BJ (cell line): ENCODE measurements around the gene CLIC3. TPM values are rescaled to one million over a fixed set of nuclear protein-coding genes. Genes with fewer than 3 reads are reported as not detected.

Experiments
- CTCF ChIA-PET: fragments of 350-600 bp; formaldehyde crosslinking; extraction: SDS; loops from one replicate; lab custom pipeline; 2021; ENCODE audit warnings: antibody characterized with exemption, inconsistent platforms; lab: Yijun Ruan, JAX
- POLR2A ChIA-PET: fragments of 300-600 bp; sonication (Branson Sonifier 250); formaldehyde crosslinking; extraction: SDS; loops from one replicate; lab custom pipeline; 2021; ENCODE audit warnings: antibody characterized with exemption; lab: Charles Lee
- DNase-seq: peaks from one replicate; pipeline ENCODE4 v3.0.0-alpha.2; 2011; ENCODE audit warnings: low read depth
- H3K27me3 ChIP-seq: 2 replicates; pipeline ENCODE4 v1.6.0; 2011; ENCODE audit warnings: low read length; ENCODE audit not compliant: control insufficient read depth, insufficient read depth
- H3K36me3 ChIP-seq: 2 replicates; pipeline ENCODE4 v1.5.1; 2011; ENCODE audit warnings: low read length; ENCODE audit not compliant: control insufficient read depth, insufficient read depth
- H3K4me3 ChIP-seq: 2 replicates; pipeline ENCODE4 v1.5.1; 2011; ENCODE audit warnings: low read depth, mild to moderate bottlenecking, control low read depth, low read length
- polyA plus RNA-seq: library from polyadenylated mRNA; depleted of rRNA; stranded (reverse); fragments of >200 nt; gene quantifications from 2 replicates; pipeline ENCODE4 v1.2.3, GENCODE V29; 2011
- TF ChIP-seq, protein P1 (sequence below): IDR thresholded peaks from 2 replicates; pipeline ENCODE4 v1.5.1; 2011; ENCODE audit warnings: low read depth, mild to moderate bottlenecking, control low read depth, inconsistent platforms, low read length, moderate library complexity; ENCODE audit not compliant: insufficient read depth

Gene CLIC3
- polyA plus RNA-seq, 1 experiment, result 4.0 TPM

GRCh38 chr9:137016436-137016835 is 20.1 kb upstream of the CLIC3 start:
- Histone ChIP-seq H3K27me3 (no peaks in the 10 kb centered on the region), H3K36me3 (peaks cover 22% of the 10 kb centered on the region), H3K4me3 (no peak overlapping the region)
- DNase-seq, result no peak
- POLR2A ChIA-PET, result no interaction called here
- TF ChIP-seq, protein P1, sequence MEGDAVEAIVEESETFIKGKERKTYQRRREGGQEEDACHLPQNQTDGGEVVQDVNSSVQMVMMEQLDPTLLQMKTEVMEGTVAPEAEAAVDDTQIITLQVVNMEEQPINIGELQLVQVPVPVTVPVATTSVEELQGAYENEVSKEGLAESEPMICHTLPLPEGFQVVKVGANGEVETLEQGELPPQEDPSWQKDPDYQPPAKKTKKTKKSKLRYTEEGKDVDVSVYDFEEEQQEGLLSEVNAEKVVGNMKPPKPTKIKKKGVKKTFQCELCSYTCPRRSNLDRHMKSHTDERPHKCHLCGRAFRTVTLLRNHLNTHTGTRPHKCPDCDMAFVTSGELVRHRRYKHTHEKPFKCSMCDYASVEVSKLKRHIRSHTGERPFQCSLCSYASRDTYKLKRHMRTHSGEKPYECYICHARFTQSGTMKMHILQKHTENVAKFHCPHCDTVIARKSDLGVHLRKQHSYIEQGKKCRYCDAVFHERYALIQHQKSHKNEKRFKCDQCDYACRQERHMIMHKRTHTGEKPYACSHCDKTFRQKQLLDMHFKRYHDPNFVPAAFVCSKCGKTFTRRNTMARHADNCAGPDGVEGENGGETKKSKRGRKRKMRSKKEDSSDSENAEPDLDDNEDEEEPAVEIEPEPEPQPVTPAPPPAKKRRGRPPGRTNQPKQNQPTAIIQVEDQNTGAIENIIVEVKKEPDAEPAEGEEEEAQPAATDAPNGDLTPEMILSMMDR, result no peak
- CTCF ChIA-PET, result interaction anchor here (1.2 kb wide), 1 partner anchor 9 kb away, joined by 3 read pairs; no protein-coding TSS in a partner anchor

DNA sequence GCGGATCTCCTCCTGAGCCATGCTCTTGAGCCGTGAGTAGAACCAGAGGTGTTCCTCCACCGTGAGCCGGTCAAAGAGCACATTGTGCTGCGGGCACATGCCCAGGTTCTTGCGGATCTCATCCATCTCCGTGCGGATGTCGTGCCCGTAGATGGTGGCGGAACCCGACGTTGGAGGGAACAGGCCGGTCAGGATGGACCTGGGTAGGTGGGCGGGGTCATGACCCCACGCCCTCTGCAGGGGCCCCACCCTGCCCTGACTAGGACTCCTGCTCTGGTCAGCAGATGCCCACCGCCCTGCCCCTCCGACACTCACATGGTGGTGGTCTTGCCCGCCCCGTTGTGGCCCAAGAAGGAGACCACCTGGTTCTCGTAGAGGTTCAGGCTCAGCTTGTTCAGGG is 19.6 kb upstream of the CLIC3 start:
- DNase-seq, result no peak
- Histone ChIP-seq H3K27me3 (no peaks in the 10 kb centered on the region), H3K4me3 (no peak overlapping the region), H3K36me3 (peaks cover 21% of the 10 kb centered on the region)
- ChIA-PET CTCF (interaction anchor here (2.6 kb wide), 1 partner anchor 13 kb away, joined by 13 read pairs; no protein-coding TSS in a partner anchor), POLR2A (no interaction called here)
- TF ChIP-seq, protein P1, result no peak

DNA sequence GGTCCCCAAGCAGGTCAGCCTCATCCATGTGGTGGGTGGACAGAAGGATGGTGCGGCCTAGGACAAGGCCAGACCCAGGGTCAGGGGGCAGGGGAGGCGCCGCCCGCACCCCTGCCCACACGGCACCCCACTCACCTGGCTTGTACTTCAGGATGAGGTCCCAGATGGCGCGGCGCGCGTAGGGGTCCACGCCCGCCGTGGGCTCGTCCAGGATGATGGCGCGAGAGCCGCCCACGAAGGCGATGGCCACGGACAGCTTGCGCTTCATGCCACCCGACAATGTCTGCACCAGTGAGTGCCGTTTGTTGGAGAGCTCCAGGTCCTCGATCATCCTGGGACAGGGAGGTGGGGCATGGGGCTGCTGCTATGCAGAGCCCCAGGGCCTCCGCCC is 19.2 kb upstream of the CLIC3 start:
- Histone ChIP-seq H3K27me3 (no peaks in the 10 kb centered on the region), H3K36me3 (peaks cover 22% of the 10 kb centered on the region), H3K4me3 (no peak overlapping the region)
- CTCF ChIA-PET, result interaction anchor here (1.4 to 2.6 kb wide), 2 partner anchors 14 to 20 kb away, joined by 4 to 13 read pairs; no protein-coding TSS in a partner anchor
- TF ChIP-seq, protein P1, result no peak
- DNase-seq, result no peak
- POLR2A ChIA-PET, result no interaction called here

- ChIA-PET POLR2A (no interaction called here), CTCF (interaction anchor here (0.7 to 2.6 kb wide), 3 partner anchors 14 to 51 kb away, joined by 3 to 13 read pairs (median 4); no protein-coding TSS in a partner anchor)
- no peak for DNase-seq
- H3K4me3 ChIP-seq, result no peak overlapping the region
- peaks cover 22% of the 10 kb centered on the region for H3K36me3 ChIP-seq
- H3K27me3 ChIP-seq, result no peaks in the 10 kb centered on the region
- TF ChIP-seq, protein P1, result no peak
These were observed 18.6 kb upstream of the CLIC3 start for GRCh38 chr9:137014776-137015539.

GRCh38 chr9:137014166-137014565 is 17.8 kb upstream of the CLIC3 start:
- CTCF ChIA-PET, result interaction anchor here (0.7 to 2.6 kb wide), 4 partner anchors 15 to 66 kb away, joined by 3 to 13 read pairs (median 4); no protein-coding TSS in a partner anchor
- peaks cover 24% of the 10 kb centered on the region for H3K36me3 ChIP-seq

More at GRCh38 chr9:137014166-137014565, 17.8 kb upstream of the CLIC3 start:
- TF ChIP-seq, protein P1, result no peak
- Histone ChIP-seq H3K27me3 (no peaks in the 10 kb centered on the region), H3K4me3 (no peak overlapping the region)
- POLR2A ChIA-PET, result no interaction called here
- DNase-seq, result no peak
